ENCODE measurements around the gene KRTCAP3. TPM values are rescaled to one million over a fixed set of nuclear protein-coding genes. Genes with fewer than 3 reads are reported as not detected.

The KRTCAP3 gene
- total and polyA plus RNA-seq, 2 of the 4 experiments (the other 2 are of a cell fraction) = 1.5 TPM; not detected in 1

DNA sequence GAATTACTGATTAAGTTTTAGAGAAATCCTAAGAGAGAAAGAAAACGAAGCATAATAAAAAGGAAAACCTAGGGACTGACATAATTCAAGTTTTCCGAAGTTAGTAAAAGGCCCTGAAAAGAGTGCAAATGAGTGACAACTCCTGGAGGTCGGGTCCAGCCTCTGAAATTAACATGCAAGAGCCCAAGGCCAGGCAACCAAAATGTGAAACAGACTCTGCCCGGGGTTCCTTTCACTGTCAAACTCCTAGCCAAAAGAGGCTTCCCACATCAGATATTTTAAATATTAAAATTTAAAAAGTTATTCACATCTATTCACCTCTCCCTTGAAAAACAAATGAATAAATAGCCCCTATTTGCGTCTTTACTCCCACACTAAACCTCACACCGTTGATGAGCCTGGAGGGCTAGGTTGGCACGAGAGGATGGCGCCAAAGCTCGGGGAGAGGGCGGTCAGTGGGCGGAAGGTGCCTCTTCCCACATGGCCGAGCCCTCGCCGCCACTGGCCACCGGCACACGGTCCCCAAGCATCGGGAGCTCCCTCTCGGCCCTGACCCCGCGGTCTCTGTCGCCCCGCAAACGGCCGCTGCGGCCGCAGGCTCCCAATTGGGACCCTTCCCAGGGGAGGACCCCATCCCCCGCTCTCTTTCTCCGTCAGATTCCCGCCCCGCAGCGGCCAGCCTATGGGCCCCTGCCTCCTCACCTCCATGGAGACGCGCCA lies 33.4 kb upstream of the KRTCAP3 start:
- intact Hi-C loops (cut with micrococcal nuclease) (loop anchor here (1.0 to 10.0 kb wide), 4 partner anchors 20 to 274 kb away; partner anchors contain the start of genes CCDC121, GPN1, NRBP1 and SLC4A1AP), dilution Hi-C loops (cut with HindIII; ENCODE audit: low sequenced_read_pairs, unreplicated experiment) (no loop called here)
- peaks cover 0 to 18% of the 10 kb centered on the region in 2 experiments; a peak in 2 of 4 replicates for H3K79me1 ChIP-seq (ENCODE audit: low read depth in 1 of 2, low read length in 2 of 2)

More for the DNA sequence above, 33.4 kb upstream of the KRTCAP3 start:
- peak overlapping the region; percentile 99 for H3K4me2 ChIP-seq (ENCODE audit: low read depth, low read length)
- H4K91ac ChIP-seq (ENCODE audit: insufficient read depth, low read depth, low read length) = no peak overlapping the region
- H4K20me1 ChIP-seq (ENCODE audit: insufficient read depth, low read length) = peaks cover 8% of the 10 kb centered on the region
- peaks cover 4% of the 10 kb centered on the region; the same call in 1 of the 2 replicates for H3K9me1 ChIP-seq (ENCODE audit: insufficient read depth, low read length)
- no peak overlapping the region for H3K4ac ChIP-seq (ENCODE audit: low read depth, low read length)
- in situ Hi-C loops (cut with MboI; ENCODE audit: low sequenced_read_pairs) = no loop called here
- no peak overlapping the region for H2BK15ac ChIP-seq (ENCODE audit: low read depth, low read length)
- no peak for TF ChIP-seq NFE2L2 (IDR thresholded peaks at IDR 0.05; ENCODE audit: low read depth, low read length)
- TF ChIP-seq MXI1 (IDR thresholded peaks at IDR 0.05; ENCODE audit: borderline replicate concordance, low read depth, low read length) = peak; percentile 49; the same call in 1 of the 2 replicates
- 0 out of 2 replicates have a peak, but pooled peaks have one; percentile 14 for TF ChIP-seq BHLHE40 (IDR thresholded peaks at IDR 0.05; ENCODE audit: low read depth, low read length)
- POLR2A ChIA-PET (ENCODE audit: unreplicated experiment) = interaction anchor here (1.0 kb wide), 1 partner anchor 19 kb away, joined by 3 read pairs; the partner anchor contains the start of gene NRBP1
- DNase-seq (no peak), ATAC-seq (ENCODE audit: low read depth) (peak; percentile 18)
- H3K4me1 ChIP-seq (ENCODE audit: control insufficient read depth, insufficient read depth, low read length) = 0 out of 2 replicates have a peak, but pooled peaks cover 2% of the 10 kb centered on the region
- H3K4me3 ChIP-seq (ENCODE audit: insufficient read depth, low read depth, low read length) = peak overlapping the region; percentile 63
- H2BK20ac ChIP-seq (ENCODE audit: low read depth, low read length) = no peak overlapping the region
- CTCF ChIA-PET = interaction anchor here (0.6 to 1.2 kb wide), 5 partner anchors 20 to 274 kb away, joined by 3 to 6 read pairs (median 5); partner anchors contain the start of gene NRBP1
- H3K36me3 ChIP-seq (ENCODE audit: control insufficient read depth, insufficient read depth, low read length) = peaks cover 3% of the 10 kb centered on the region; the same call in 1 of the 2 replicates
- H2BK5ac ChIP-seq (ENCODE audit: low read depth, low read length, poor library complexity, severe bottlenecking) = peak overlapping the region; percentile 27
- 0% methylated on average over 14 of the region's 33 CpGs; no CpG with 5 or more reads in 1 of the 2 experiments for WGBS, 2 experiments (ENCODE audit: extremely low coverage in 2 of 2, insufficient read length in 1 of 2)
- H2AK5ac ChIP-seq (ENCODE audit: low read depth, low read length) = peak overlapping the region; percentile 35
- no peaks in the 10 kb centered on the region for H3K27me3 ChIP-seq (ENCODE audit: control insufficient read depth, insufficient read depth, low read length)
- H3K9me3 ChIP-seq (ENCODE audit: control insufficient read depth, insufficient read depth, low read length) = no peaks in the 10 kb centered on the region
- 0 out of 2 replicates have a peak overlapping the region, but pooled peaks have one; percentile 45 for H3K14ac ChIP-seq (replicated peaks; ENCODE audit: low read depth, low read length)
- H3K18ac ChIP-seq (ENCODE audit: low read depth, low read length) = no peak overlapping the region
- H2BK120ac ChIP-seq (ENCODE audit: low read depth, low read length) = no peak overlapping the region
- H2AK9ac ChIP-seq (replicated peaks; ENCODE audit: low read depth, low read length, poor library complexity) = peak overlapping the region; percentile 95
- H4K8ac ChIP-seq (ENCODE audit: low read depth in 2 of 2, low read length in 2 of 2) = peak overlapping the region; percentile 33 to 82; a peak in 2 of 4 replicates
- no peak overlapping the region for H3K56ac ChIP-seq (ENCODE audit: extremely low read depth, insufficient read depth, low read length)
- H3K27ac ChIP-seq (ENCODE audit: insufficient read depth, low read length) = peak overlapping the region; percentile 71; the same call in 1 of the 2 replicates
- H3K23ac ChIP-seq (ENCODE audit: low read depth, low read length) = no peak overlapping the region
- no peak overlapping the region for H4K5ac ChIP-seq (ENCODE audit: low read depth, low read length)
- peak overlapping the region; percentile 97 for H2AFZ ChIP-seq (replicated peaks; ENCODE audit: low read length, poor library complexity)
- TSS peak; percentile 8 for BruUV-seq (replicated peaks)
- H3K9ac ChIP-seq (ENCODE audit: low read depth, low read length) = peak overlapping the region; percentile 78

All from IMR-90 (cell line).